SK-N-MC (cell line): Measurements from ENCODE around the gene USP48.
"Not testable (repeated sequence)": the region's sequence is repeated elsewhere in the genome, so short reads cannot be mapped to it uniquely, and the experiment has no call there.

ENCODE experiments used
- DNase-seq: peaks from one replicate; pipeline ENCODE4 v3.0.0-alpha.2; 2011; ENCODE audit warnings: low read depth, low spot score
- H3K27ac ChIP-seq: fragments of 200-600 bp; sonication (generic); 2 replicates; pipeline ENCODE4 v1.5.1; 2016; ENCODE audit warnings: mixed run types
- H3K36me3 ChIP-seq: fragments of 200-600 bp; sonication (generic); 2 replicates; pipeline ENCODE4 v1.6.1; 2017; ENCODE audit warnings: antibody characterized with exemption, low read length, mixed read lengths; ENCODE audit not compliant: insufficient read depth
- H3K4me3 ChIP-seq: fragments of 200-600 bp; sonication (generic); 2 replicates; pipeline ENCODE4 v1.5.1; 2016
- H3K9ac ChIP-seq: fragments of 200-600 bp; sonication (generic); 2 replicates; pipeline ENCODE4 v1.8.0; 2017; ENCODE audit warnings: mixed run types, mixed read lengths; ENCODE audit not compliant: insufficient read length
- H3K9me3 ChIP-seq: fragments of 200-600 bp; sonication (generic); 2 replicates; pipeline ENCODE4 v1.6.1; 2017; ENCODE audit warnings: low read depth, mild to moderate bottlenecking, antibody characterized with exemption, low read length, moderate library complexity, mixed read lengths
- EZH2 ChIP-seq: fragments of 200-600 bp; sonication (generic); IDR thresholded peaks from one replicate; pipeline ENCODE4 v1.6.1; 2017; ENCODE audit warnings: antibody characterized with exemption
- FOXP2 ChIP-seq: optimal IDR thresholded peaks from 2 replicates; pipeline ENCODE3; 2011; ENCODE audit warnings: mild to moderate bottlenecking, moderate library complexity; ENCODE audit not compliant: insufficient read depth; ENCODE audit errors: extremely low read length, control extremely low read depth
- POLR2AphosphoS5 ChIP-seq: IDR thresholded peaks from 2 replicates; pipeline ENCODE4 v1.6.1; 2012; ENCODE audit warnings: mild to moderate bottlenecking, low read depth, low read length, borderline replicate concordance

USP48 gene

DNA sequence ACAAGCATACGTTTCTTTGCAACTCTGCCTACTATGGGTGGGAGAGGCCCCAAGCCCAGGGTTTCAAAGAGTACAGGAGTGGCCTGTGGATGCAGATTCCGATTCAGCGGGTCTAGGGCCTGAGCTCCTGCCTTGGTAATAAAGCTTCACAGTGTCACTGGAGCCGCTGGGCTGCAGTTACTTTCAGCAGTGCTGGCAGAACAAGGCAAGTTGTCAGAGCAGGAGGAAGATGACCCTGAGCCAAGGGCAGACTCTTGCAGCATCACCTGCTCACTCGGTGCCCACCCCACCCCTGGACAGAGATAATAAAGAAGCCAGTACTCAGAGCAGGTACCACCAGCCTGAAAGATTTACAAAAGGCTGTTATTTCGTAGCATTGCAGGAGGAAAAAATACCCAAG lies 105.8 kb downstream of the USP48 start:
- no peak overlapping the region for H3K9ac ChIP-seq
- H3K27ac ChIP-seq = no peak overlapping the region
- no peak for TF ChIP-seq FOXP2
- no peak for TF ChIP-seq EZH2
- TF ChIP-seq POLR2AphosphoS5 = no peak
- no peak for DNase-seq
- H3K36me3 ChIP-seq = peaks cover 14% of the 10 kb centered on the region; the same call in 1 of the 2 replicates
- no peaks in the 10 kb centered on the region for H3K9me3 ChIP-seq
- H3K4me3 ChIP-seq = no peak overlapping the region

DNA sequence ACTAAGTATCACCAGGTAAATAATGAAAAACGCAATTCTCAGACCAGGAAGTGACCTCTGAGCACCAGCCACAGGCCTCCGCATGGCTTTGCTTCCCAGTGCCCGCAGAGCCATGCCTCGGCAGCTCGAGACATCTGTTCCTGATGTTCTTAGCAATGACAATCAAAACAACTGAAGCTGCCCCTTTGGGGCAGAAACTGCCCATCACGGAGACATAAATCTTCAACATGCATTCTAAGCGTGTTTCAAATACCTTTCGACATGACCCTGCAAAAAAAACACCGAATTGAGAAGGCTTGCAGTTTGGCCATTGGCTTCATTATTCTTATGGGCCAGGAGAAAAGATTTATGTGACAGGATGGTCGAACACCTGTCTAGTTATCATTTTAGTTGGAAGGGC lies 108.0 kb downstream of the USP48 start:
- Histone ChIP-seq H3K9me3 (no peaks in the 10 kb centered on the region), H3K4me3 (no peak overlapping the region), H3K9ac (no peak overlapping the region), H3K27ac (no peak overlapping the region), H3K36me3 (peaks cover 10% of the 10 kb centered on the region; the same call in 1 of the 2 replicates)
- DNase-seq = no peak
- no peak for TF ChIP-seq EZH2
- TF ChIP-seq POLR2AphosphoS5 = no peak
- TF ChIP-seq FOXP2 = no peak

DNA sequence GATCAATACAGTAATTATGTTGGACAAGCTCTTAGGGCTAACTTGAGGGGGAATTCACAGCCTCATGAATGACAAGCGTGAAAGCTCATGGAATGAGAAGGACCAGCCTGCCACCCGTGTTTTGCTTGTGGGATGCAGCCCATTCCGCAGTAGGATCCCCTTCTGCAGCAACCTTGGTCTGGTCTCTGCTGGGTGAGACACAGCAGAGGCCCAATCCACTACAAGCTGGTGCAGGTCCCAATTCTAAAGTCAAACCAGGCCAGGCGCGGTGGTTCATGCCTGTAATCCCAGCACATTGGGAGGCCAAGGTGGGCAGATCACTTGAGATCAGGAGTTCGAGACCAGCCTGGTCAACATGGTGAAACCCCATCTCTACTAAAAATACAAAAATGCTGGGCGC lies 109.1 kb downstream of the USP48 start:
- not testable (repeated sequence) for DNase-seq, H3K9ac ChIP-seq, H3K4me3 ChIP-seq, H3K36me3 ChIP-seq, H3K9me3 ChIP-seq
- peak overlapping the region; percentile 81; the same call in 1 of the 2 replicates for H3K27ac ChIP-seq

DNA sequence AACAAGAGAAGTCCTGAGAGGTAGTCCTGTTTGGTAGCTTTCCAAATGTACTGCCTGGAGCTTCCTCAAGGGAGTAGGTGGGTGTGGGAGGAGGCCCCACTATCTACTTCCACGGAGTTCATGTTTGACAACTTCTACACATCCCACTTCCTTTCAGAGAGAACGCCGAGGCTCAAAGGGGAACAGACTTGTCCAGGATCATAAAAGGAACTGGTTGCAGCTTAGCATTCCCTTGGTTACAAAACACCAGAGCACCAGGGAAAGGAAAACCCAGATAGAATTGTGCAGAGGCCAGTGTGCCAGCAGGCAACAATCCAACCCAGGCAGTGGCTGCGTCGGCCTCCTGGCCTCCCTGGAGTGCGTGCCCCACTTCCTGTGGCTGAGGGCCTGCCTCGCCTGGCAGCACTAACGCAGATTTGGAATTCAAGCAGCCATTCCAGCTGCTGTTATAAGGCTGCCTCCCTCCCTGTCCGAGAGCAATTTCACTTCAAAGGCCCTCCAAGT lies 109.6 kb downstream of the USP48 start:
- Histone ChIP-seq H3K36me3 (no peaks in the 10 kb centered on the region), H3K4me3 (peak overlapping the region; percentile 40), H3K9me3 (no peaks in the 10 kb centered on the region), H3K9ac (peak overlapping the region; percentile 29), H3K27ac (peak overlapping the region; percentile 81)
- TF ChIP-seq EZH2 = no peak
- peak; percentile 55 for TF ChIP-seq POLR2AphosphoS5
- no peak for TF ChIP-seq FOXP2
- no peak for DNase-seq

DNA sequence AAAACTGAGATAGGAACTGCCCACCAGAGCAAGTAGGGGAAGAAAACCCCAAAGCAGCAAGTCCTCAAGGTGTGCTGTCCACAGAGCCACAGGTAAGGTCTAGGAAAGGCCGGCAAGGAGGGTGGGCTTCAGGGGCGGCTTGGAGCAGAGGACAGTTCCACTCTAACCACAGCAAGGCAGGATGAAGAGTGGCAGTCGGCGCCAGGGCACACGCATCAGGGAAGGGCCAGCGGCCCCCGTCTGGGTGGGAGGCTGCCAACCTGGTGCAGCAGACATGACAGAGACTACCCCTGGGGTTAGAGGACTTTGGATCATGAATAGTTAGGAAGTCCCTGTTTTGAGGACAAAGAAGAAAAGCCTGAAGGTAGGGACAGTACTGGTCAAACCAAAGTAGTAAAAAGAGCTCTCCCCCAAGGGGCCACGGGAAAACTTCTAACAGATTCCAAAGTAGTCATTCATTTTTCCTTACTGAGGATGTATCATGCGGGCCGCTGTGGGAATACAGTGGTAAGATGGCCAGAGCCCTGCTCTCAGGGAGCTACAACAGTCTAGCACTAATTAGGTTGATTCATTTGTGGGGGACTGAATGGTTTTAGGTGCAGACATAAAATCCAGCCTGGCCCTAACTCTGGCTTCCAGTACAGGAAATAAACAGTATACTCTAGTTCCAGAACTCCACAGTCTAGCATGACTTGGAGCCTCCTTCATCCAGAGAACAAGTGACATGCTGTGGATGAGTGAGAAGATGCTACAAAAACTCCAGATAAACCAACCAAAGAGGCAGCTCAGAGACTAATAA lies 110.3 kb downstream of the USP48 start:
- H3K9ac ChIP-seq = no peak overlapping the region
- peak overlapping the region; percentile 40 for H3K4me3 ChIP-seq
- DNase-seq = no peak
- TF ChIP-seq FOXP2 (no peak), POLR2AphosphoS5 (no peak), EZH2 (no peak)
- no peaks in the 10 kb centered on the region for H3K36me3 ChIP-seq
- peak overlapping the region; percentile 81 for H3K27ac ChIP-seq
- H3K9me3 ChIP-seq = no peaks in the 10 kb centered on the region

DNA sequence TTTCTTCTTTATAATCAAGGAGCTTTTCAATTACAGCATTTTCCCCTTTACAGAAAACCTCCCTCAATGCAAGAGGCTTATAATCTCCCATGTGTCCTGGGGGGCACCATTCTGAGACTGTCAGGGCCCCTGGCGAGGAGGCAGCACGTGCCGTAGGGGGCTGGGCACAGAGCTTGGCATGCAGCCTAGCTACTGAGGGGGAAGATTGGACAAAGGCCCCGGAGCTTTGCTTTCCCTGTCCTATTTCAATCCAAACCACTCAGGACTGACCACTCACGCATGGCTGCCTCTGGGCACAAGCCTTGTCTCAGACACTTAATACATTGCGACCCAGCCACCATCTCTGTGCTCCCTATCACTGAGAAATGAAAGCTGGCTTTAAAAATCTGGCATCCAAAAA lies 111.0 kb downstream of the USP48 start:
- no peak overlapping the region for H3K9ac ChIP-seq
- H3K27ac ChIP-seq = no peak overlapping the region
- H3K9me3 ChIP-seq = no peaks in the 10 kb centered on the region
- H3K4me3 ChIP-seq = no peak overlapping the region
- TF ChIP-seq EZH2 (no peak), POLR2AphosphoS5 (no peak), FOXP2 (no peak)
- DNase-seq = no peak
- H3K36me3 ChIP-seq = no peaks in the 10 kb centered on the region

DNA sequence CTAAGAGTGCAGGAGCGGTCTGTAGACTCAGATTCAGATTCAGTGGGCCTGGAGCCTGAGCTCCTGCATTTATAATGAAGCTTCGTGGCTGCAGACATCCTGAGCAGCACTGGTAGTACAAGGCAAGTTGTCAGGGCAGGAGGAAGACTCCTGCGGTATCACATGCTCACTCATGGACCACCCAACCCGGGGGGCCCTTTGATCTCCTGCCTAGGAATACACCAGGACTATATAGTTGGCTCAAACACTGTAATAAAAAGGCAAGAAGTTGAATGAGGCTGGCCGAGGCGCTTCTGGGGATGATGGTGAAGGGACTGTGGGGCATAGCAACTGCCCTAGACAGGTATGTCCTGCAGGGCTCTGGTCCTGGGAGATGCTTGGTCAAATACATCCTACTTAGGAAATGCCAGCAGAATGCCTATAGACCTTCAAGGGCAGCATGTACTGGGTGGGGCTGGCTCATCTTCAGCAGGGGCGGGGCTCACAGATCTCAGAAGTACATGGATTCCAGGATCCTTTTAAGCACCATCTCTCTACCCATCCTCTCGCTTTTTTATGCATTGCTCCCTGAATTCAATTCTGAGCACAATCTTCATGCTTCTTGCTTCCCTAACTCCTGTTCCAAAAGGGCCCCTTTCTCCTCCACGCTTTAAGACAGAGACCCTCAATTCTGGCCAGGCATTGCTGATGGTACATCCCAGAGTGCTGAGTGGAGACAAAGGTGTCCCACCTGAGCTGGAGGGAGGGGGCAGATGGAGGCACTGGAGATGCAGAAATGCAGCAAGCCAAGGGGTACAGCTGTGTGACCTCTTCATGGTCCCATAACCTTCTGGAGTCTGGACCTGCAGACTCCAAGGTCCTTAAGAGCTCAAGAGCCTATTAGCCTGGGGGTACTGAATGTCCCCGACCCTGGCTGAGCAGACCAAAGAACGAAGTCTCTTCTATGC lies 111.7 kb downstream of the USP48 start:
- DNase-seq = no peak
- Histone ChIP-seq H3K27ac (no peak overlapping the region), H3K9ac (no peak overlapping the region), H3K36me3 (no peaks in the 10 kb centered on the region), H3K9me3 (no peaks in the 10 kb centered on the region), H3K4me3 (no peak overlapping the region)
- no peak for TF ChIP-seq EZH2
- no peak for TF ChIP-seq FOXP2
- TF ChIP-seq POLR2AphosphoS5 = no peak

DNA sequence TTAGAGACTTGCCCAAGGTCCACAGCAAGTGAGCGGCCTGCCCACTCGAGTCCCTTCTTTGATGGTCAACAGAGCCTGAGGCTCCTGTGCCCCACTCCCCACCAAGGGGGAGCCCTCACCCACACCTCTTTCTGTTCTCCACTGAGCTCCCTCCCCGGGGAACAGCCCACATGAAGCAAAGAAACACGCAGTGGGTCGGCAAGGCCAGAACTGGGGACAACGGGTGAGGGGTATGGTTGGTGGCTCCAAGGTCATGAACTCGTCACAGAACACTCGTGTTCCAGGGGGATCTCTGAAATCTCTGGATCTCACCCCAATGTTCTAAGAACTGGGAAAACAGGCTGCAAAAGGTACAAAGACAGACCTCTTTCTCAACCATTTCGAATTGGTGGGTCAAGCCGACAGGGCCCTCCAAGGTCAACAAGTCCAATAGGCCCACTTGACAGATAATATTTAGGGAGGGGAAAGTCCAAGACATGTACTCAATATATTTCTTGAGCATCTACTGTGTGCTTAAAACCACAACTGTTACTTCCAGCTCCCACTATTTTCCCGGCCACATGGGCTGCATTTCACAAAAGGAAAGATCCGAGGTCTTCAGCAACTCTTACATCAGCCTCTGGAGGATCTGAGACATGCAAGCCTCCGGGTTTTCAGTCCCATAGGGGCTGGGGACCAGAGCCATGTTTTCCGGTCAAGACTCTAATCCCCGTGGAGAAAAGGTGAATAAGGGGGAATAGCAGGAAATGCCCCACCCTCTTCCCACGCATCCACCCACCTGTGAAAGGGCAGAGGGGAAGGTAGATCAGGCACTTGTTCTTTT lies 112.7 kb downstream of the USP48 start:
- Histone ChIP-seq H3K9ac (no peak overlapping the region), H3K9me3 (no peaks in the 10 kb centered on the region), H3K36me3 (no peaks in the 10 kb centered on the region), H3K27ac (no peak overlapping the region), H3K4me3 (no peak overlapping the region)
- TF ChIP-seq EZH2 (no peak), POLR2AphosphoS5 (no peak)
- DNase-seq = no peak
